Measurements from ENCODE around the gene OTX1.

OTX1 gene

GRCh38 chr2:63047321-63048279, 3.0 kb upstream of the OTX1 start:
- TF ChIP-seq, protein P1, sequence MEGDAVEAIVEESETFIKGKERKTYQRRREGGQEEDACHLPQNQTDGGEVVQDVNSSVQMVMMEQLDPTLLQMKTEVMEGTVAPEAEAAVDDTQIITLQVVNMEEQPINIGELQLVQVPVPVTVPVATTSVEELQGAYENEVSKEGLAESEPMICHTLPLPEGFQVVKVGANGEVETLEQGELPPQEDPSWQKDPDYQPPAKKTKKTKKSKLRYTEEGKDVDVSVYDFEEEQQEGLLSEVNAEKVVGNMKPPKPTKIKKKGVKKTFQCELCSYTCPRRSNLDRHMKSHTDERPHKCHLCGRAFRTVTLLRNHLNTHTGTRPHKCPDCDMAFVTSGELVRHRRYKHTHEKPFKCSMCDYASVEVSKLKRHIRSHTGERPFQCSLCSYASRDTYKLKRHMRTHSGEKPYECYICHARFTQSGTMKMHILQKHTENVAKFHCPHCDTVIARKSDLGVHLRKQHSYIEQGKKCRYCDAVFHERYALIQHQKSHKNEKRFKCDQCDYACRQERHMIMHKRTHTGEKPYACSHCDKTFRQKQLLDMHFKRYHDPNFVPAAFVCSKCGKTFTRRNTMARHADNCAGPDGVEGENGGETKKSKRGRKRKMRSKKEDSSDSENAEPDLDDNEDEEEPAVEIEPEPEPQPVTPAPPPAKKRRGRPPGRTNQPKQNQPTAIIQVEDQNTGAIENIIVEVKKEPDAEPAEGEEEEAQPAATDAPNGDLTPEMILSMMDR (IDR thresholded peaks at IDR 0.05): no peak

DNA sequence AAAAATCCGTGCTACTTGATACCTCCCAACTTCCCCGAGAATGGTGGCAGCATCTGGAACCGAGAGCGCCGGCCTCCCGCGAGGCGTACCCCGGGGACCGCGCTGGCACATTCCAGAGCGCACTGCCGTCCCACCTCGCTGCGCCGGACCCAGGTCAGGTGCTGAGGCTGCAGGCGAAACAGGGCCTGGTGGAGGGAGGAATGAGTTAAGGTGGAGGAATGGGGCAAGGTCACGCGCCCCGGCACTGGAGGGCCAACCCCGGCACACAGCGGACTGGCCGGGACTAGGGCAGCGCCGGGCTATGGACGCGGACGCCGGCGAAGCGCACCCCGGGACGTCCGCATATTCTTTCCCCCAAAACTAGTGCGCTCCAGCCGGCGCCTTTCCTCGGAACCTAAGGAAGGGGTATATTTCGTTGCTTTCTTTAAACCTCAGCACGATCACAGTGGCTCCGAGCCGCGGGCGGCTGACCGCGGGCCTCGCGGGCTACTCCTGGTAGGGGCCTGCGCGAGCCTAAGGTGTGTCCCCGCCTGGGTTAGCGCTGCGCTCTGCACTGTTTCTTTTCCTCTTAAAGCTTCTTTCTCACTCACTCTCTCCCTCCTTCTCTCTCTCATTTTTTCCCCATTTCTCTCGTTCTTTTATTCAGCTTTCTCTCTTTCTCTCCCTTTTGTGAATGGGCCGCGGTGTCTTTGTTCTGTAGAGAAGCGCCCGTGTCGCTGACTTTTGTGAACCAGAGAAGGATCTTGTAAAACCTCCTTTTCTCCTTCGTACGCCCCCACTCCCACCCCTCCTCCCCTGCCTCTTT, 2.1 kb upstream of the OTX1 start:
- TF ChIP-seq, protein P1 (IDR thresholded peaks at IDR 0.05): no peak

- TF ChIP-seq, protein P1 (IDR thresholded peaks at IDR 0.05): no peak
These were observed 1.2 kb upstream of the OTX1 start for GRCh38 chr2:63049211-63049969.

DNA sequence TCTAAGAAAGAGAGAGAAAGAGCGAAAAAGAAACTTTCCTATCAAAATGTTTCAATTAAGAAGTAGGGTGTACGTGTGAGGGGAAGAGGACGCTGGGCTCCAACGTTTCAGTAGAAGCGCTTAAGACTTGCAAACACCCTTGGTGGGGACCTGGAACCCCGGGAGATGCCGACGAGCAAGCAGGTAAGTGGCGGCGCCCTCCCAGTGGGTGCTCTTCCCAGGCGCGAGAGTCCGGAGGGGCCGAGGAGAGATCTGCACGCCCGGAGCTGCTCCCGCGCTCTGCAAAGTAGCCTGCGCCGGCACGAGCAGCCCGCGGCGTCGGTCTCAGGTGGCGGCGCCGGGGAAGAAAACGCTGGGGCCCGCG, 678 bp upstream of the OTX1 start:
- TF ChIP-seq, protein P1 (IDR thresholded peaks at IDR 0.05): no peak

GRCh38 chr2:63051042-63051794, 588 bp downstream of the OTX1 start:
- TF ChIP-seq, protein P1 (IDR thresholded peaks at IDR 0.05): no peak

- TF ChIP-seq, protein P1 (IDR thresholded peaks at IDR 0.05): no peak
These were observed 1.2 kb downstream of the OTX1 start for GRCh38 chr2:63051795-63052333.
